ENCODE data around the gene CEBPB. TPM values are rescaled to one million over a fixed set of nuclear protein-coding genes. Genes with fewer than 3 reads are reported as not detected.

CEBPB gene
- total RNA-seq, 1 experiment from 2014 or later: 22.6 TPM

DNA sequence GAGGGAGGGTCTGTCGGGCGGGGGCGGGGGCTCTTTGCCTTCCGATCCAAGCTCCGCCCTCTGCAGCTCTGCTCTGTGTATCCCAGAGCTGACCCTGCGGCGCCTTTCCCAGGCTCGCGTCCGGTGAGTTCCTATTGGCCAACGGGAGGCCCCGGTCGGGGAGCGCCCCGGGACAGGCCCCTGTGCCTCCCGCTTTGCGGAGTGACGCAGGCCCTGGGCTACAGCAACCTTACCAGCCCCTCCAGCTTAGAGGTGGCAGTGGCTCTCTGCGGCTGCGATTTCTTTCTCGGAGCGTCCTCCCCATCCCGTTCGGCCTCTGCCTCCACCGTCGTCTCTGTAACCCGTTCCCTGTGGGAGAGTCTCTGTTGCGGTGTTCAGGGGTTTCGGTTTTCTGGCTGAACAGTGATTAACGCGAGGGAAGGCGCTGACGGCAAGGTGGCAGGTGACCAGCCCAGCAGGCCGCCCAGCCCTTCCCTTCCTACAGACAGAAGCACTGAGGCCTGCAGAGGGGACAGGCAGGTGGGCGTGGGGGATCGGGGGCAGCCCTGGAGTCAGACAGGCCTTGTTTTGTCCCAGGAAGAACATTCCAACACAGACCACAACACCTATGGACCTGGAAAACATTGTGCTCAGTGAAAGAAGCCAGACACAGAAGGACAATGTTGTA, 18.1 kb upstream of the CEBPB start:
- peak; percentile 98 for DNase-seq
- Histone ChIP-seq H3K79me2 (ENCODE audit: insufficient read depth, low read length) (no peaks in the 10 kb centered on the region), H3K56ac (ENCODE audit: insufficient read length, low read depth, low read length) (no peak overlapping the region), H3T11ph (ENCODE audit: low read length) (no peak overlapping the region), H2AK5ac (ENCODE audit: insufficient read length, low read length) (no peak overlapping the region), H3K23me2 (ENCODE audit: insufficient read length, low read depth, low read length, poor library complexity, severe bottlenecking) (peaks cover 12% of the 10 kb centered on the region), H3K9ac (ENCODE audit: extremely low read depth, insufficient read length, low read length) (peak overlapping the region; percentile 27), H3K79me1 (ENCODE audit: insufficient read depth, low read depth, low read length, poor library complexity, severe bottlenecking) (no peaks in the 10 kb centered on the region), H3K27me3 (ENCODE audit: insufficient read depth, low read length) (no peaks in the 10 kb centered on the region), H4K20me1 (ENCODE audit: control insufficient read depth, insufficient read depth, insufficient read length) (no peaks in the 10 kb centered on the region), H2BK20ac (ENCODE audit: low read depth, low read length, poor library complexity, severe bottlenecking) (no peak overlapping the region), H2BK12ac (ENCODE audit: insufficient read length, low read depth, low read length) (peak overlapping the region; percentile 3), H3K14ac (ENCODE audit: insufficient read depth, low read length) (peak overlapping the region; percentile 89), H4K8ac (replicated peaks; ENCODE audit: insufficient read length, low read depth, low read length) (no peak overlapping the region), H3K4ac (ENCODE audit: low read depth, low read length) (no peak overlapping the region), H2BK5ac (ENCODE audit: insufficient read length, low read length) (no peak overlapping the region), H3K4me2 (ENCODE audit: insufficient read depth, insufficient read length, low read length) (peak overlapping the region; percentile 70), H3K23ac (ENCODE audit: insufficient read length, low read depth, low read length) (no peak overlapping the region), H3K9me3 (ENCODE audit: control insufficient read depth, low read depth, low read length) (no peaks in the 10 kb centered on the region), H3K18ac (ENCODE audit: insufficient read length, low read depth, low read length) (peak overlapping the region; percentile 45), H3K27ac (ENCODE audit: insufficient read length, low read depth, low read length) (peak overlapping the region; percentile 2), H2BK120ac (ENCODE audit: low read depth, low read length, poor library complexity, severe bottlenecking) (peak overlapping the region; percentile 54), H4K5ac (ENCODE audit: insufficient read length, low read depth, low read length) (no peak overlapping the region), H4K91ac (ENCODE audit: insufficient read length, low read depth, low read length) (no peak overlapping the region), H2BK15ac (ENCODE audit: low read depth, low read length) (no peak overlapping the region), H3K4me1 (ENCODE audit: insufficient read depth, low read length) (no peaks in the 10 kb centered on the region), H2AFZ (ENCODE audit: low read length) (no peak overlapping the region)
- H3K27ac Mint-ChIP-seq: peak overlapping the region; percentile 17 to 97 (median 44); a peak in 5 of 7 replicates
- peaks cover 2 to 4% of the 10 kb centered on the region in 2 experiments; a peak in 4 of 5 replicates for H3K9me3 Mint-ChIP-seq
- no CpG with 5 or more reads among the region's 36 CpGs for WGBS (ENCODE audit: extremely low coverage, insufficient read length, low lambda C conversion rate)
- H3K4me3 Mint-ChIP-seq: peak overlapping the region; percentile 75 to 77
- TF ChIP-seq, protein P1, sequence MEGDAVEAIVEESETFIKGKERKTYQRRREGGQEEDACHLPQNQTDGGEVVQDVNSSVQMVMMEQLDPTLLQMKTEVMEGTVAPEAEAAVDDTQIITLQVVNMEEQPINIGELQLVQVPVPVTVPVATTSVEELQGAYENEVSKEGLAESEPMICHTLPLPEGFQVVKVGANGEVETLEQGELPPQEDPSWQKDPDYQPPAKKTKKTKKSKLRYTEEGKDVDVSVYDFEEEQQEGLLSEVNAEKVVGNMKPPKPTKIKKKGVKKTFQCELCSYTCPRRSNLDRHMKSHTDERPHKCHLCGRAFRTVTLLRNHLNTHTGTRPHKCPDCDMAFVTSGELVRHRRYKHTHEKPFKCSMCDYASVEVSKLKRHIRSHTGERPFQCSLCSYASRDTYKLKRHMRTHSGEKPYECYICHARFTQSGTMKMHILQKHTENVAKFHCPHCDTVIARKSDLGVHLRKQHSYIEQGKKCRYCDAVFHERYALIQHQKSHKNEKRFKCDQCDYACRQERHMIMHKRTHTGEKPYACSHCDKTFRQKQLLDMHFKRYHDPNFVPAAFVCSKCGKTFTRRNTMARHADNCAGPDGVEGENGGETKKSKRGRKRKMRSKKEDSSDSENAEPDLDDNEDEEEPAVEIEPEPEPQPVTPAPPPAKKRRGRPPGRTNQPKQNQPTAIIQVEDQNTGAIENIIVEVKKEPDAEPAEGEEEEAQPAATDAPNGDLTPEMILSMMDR (conservative IDR thresholded peaks at IDR 0.05): no peak
- H3K27me3 Mint-ChIP-seq (ENCODE audit: low read depth): no peaks in the 10 kb centered on the region
- H3K4me1 Mint-ChIP-seq: peaks cover 17 to 21% of the 10 kb centered on the region in 2 experiments
- peaks cover 0 to 9% (median 3%) of the 10 kb centered on the region in 3 experiments; a peak in 5 of 7 replicates for H3K36me3 Mint-ChIP-seq (ENCODE audit: insufficient read depth in 1 of 3, low read depth in 3 of 3)
